K562 (cell line): ENCODE measurements around the gene ATP5MC3. TPM values are rescaled to one million over a fixed set of nuclear protein-coding genes. Genes with fewer than 3 reads are reported as not detected.
A peak's percentile ranks its signal among the peaks of the same experiment; 100 is the strongest.

Source experiments
- DDX20 ChIP-seq: fragments of 450-650 bp; IDR thresholded peaks from 2 replicates; pipeline ENCODE4 v1.6.1; 2016; ENCODE audit warnings: missing genetic modification characterization, low read depth, mild to moderate bottlenecking, missing compliant biosample characterization, moderate library complexity
- EGR1 ChIP-seq: fragments of 450-650 bp; conservative IDR thresholded peaks from 2 replicates; pipeline ENCODE4 v1.6.1; 2017; ENCODE audit warnings: mild to moderate bottlenecking
- HDAC1 ChIP-seq, 2 experiments: fragments of 450-650 bp; IDR thresholded peaks; 2 replicates each; pipeline ENCODE4 v1.6.1; 2016 to 2017; ENCODE audit warnings: inconsistent platforms in 1 of 2, mild to moderate bottlenecking in 1 of 2, moderate library complexity in 1 of 2
- ILK ChIP-seq: fragments of 450-650 bp; IDR thresholded peaks from 2 replicates; pipeline ENCODE4 v1.6.1; 2016; ENCODE audit warnings: missing genetic modification characterization, low read depth, mild to moderate bottlenecking, missing compliant biosample characterization, moderate library complexity, borderline replicate concordance
- LARP7 ChIP-seq: fragments of 450-650 bp; IDR thresholded peaks from 2 replicates; pipeline ENCODE4 v1.6.1; 2016
- NCOA2 ChIP-seq, 2 experiments: fragments of 450-650 bp; IDR thresholded peaks; 2 replicates each; pipeline ENCODE4 v1.6.1; 2018; ENCODE audit warnings: mild to moderate bottlenecking in 2 of 2, moderate library complexity in 1 of 2; ENCODE audit not compliant: partially characterized antibody in 2 of 2
- POU5F1 ChIP-seq: fragments of 150-350 bp; IDR thresholded peaks from 2 replicates; pipeline ENCODE4 v1.6.1; 2014; ENCODE audit warnings: borderline replicate concordance, low read length, low read depth, mild to moderate bottlenecking; ENCODE audit not compliant: partially characterized antibody
- TAL1 ChIP-seq: fragments of 450-650 bp; IDR thresholded peaks from 2 replicates; pipeline ENCODE4 v1.6.1; 2016; ENCODE audit warnings: mild to moderate bottlenecking
- TBL1XR1 ChIP-seq, 2 experiments: IDR thresholded peaks; 2 replicates each; pipeline ENCODE4 v1.6.1; 2012; ENCODE audit warnings: improper control_type of control experiment in 2 of 2, low read length in 2 of 2, mild to moderate bottlenecking in 1 of 2
- ZNF24 ChIP-seq: fragments of 450-650 bp; IDR thresholded peaks from 2 replicates; pipeline ENCODE4 v1.6.1; 2016
- polyA plus RNA-seq, 8 experiments: library from polyadenylated mRNA; depleted of rRNA in 4 of 8; stranded (reverse) in 5 of 8; unstranded in 3 of 8; fragments of >200 nt; fragmentation: Nextera tagmentation in 2 of 8; fragmentation: Illumina TruSeq in 1 of 8; extraction: Ambion mirVana in 2 of 8; extraction: Trizol in 1 of 8; gene quantifications; 2 replicates each; pipeline versions ENCODE4 v1.2.1 to v1.2.3, GENCODE V29; 2011 to 2014; ENCODE audit warnings: inconsistent platforms in 1 of 8, missing spikeins in 1 of 8
- total RNA-seq, 7 experiments: library from RNA; depleted of rRNA in 6 of 7; stranded (reverse); fragments of >200 nt in 6 of 7; fragmentation: Illumina TruSeq in 2 of 7; extraction: Trizol in 2 of 7; gene quantifications; 2 replicates each; pipeline versions ENCODE4 v1.2.1 to v1.2.3, GENCODE V29; 2011 to 2021; ENCODE audit warnings: low replicate concordance in 1 of 7
- TF ChIP-seq, protein P1 (sequence below), 2 experiments: fragments of 450-650 bp; conservative IDR thresholded peaks; 2 replicates each; pipeline ENCODE4 v1.6.1; 2017; ENCODE audit warnings: mild to moderate bottlenecking in 2 of 2, moderate library complexity in 2 of 2
- TF ChIP-seq, protein P2 (sequence below), 2 experiments: fragments of 450-650 bp in 1 of 2; sonication (generic) in 1 of 2; formaldehyde crosslinking in 1 of 2; IDR thresholded peaks in 1 of 2; conservative IDR thresholded peaks in 1 of 2; 2 replicates each; pipeline versions ENCODE4 v1.6.1 to v1.8.1; 2016 to 2023; ENCODE audit warnings: mild to moderate bottlenecking in 2 of 2, moderate library complexity in 2 of 2, inconsistent platforms in 1 of 2, missing genetic modification reagents in 1 of 2
- TF ChIP-seq, protein P3 (sequence below): fragments of 450-650 bp; IDR thresholded peaks from 2 replicates; pipeline ENCODE4 v1.6.1; 2016; ENCODE audit warnings: mild to moderate bottlenecking
- TF ChIP-seq, protein P4 (sequence below): sonication (generic); formaldehyde crosslinking; IDR thresholded peaks from 2 replicates; pipeline ENCODE4 v1.8.0; 2022; ENCODE audit warnings: missing genetic modification reagents, mild to moderate bottlenecking, borderline replicate concordance
- TF ChIP-seq, protein P5 (sequence below): fragments of 250-450 bp; sonication (Bioruptor Pico); IDR thresholded peaks from 2 replicates; pipeline ENCODE4 v1.4.0; 2020; ENCODE audit warnings: mild to moderate bottlenecking, moderate library complexity, borderline replicate concordance

ATP5MC3 gene
- total and polyA plus RNA-seq, 9 of the 15 experiments (the other 6 are each of a cell fraction or from before 2014, with no cell fraction given) = 423 to 2,565 (median 1,012) TPM

DNA sequence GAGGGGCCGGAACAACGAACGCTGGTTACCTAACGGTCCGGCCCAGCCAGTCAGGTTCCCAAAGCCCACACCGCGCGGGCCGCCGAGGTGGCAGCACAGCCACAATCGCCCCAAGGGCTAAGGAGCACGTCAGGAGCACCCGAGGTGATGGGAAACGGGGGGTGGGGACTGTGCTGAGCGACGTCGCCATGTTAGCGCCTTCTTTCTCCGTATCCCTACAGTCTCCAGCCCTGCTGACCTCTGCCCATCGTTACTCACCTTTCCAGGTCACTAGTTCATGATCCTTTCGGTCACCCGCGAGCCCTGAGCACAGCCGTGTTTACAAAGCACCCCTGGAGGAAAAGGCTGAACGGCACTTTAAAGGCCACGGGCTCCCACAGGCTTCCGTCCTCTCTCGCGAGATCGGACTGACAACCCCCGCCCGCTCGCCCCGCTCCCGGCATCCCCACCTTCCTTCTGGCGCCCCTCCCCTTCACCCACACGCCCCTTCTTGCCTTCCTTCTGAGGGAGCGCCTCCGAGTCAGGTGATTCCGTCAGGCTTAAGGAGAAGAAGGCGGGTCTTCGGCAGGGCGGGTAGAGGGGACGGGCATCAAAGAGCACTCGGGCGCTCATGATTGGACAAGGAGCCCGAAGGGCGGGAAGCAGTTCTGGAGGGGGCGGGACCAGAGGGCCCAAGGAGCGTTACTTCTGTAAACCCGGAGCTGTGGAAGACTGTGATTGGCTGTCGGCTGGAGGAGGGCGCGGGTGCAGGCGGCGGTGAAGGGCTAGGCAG is 13.5 kb downstream of the ATP5MC3 start, which contains the start of gene ATF2 (continued):
- TF ChIP-seq TBL1XR1 (IDR thresholded peaks at IDR 0.05; ENCODE audit: low read length in 2 of 2) (no peak), NCOA2 (IDR thresholded peaks at IDR 0.05; ENCODE audit: partially characterized antibody in 2 of 2) (no peak), TAL1 (no peak), POU5F1 (peak; percentile 50), LARP7 (0 out of 2 replicates have a peak, but pooled peaks have one; percentile 66), DDX20 (tag) (no peak), EGR1 (peak; percentile 52; the same call in 1 of the 2 replicates), HDAC1 (IDR thresholded peaks at IDR 0.05) (peak in 1 of 2 experiments; percentile 90; a peak in 2 of 4 replicates), ILK (tag) (no peak), ZNF24 (peak; percentile 62; the same call in 1 of the 2 replicates)
- TF ChIP-seq, protein P1, sequence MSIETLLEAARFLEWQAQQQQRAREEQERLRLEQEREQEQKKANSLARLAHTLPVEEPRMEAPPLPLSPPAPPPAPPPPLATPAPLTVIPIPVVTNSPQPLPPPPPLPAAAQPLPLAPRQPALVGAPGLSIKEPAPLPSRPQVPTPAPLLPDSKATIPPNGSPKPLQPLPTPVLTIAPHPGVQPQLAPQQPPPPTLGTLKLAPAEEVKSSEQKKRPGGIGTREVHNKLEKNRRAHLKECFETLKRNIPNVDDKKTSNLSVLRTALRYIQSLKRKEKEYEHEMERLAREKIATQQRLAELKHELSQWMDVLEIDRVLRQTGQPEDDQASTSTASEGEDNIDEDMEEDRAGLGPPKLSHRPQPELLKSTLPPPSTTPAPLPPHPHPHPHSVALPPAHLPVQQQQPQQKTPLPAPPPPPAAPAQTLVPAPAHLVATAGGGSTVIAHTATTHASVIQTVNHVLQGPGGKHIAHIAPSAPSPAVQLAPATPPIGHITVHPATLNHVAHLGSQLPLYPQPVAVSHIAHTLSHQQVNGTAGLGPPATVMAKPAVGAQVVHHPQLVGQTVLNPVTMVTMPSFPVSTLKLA (conservative IDR thresholded peaks at IDR 0.05) = peak; percentile 84 to 92
- TF ChIP-seq, protein P2, sequence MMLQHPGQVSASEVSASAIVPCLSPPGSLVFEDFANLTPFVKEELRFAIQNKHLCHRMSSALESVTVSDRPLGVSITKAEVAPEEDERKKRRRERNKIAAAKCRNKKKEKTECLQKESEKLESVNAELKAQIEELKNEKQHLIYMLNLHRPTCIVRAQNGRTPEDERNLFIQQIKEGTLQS (IDR thresholded peaks at IDR 0.05) = 0 out of 2 replicates have a peak, but pooled peaks have one; percentile 19
- TF ChIP-seq, protein P2 (CRISPR knock-in tag; conservative IDR thresholded peaks at IDR 0.05) = no peak
- TF ChIP-seq, protein P3, sequence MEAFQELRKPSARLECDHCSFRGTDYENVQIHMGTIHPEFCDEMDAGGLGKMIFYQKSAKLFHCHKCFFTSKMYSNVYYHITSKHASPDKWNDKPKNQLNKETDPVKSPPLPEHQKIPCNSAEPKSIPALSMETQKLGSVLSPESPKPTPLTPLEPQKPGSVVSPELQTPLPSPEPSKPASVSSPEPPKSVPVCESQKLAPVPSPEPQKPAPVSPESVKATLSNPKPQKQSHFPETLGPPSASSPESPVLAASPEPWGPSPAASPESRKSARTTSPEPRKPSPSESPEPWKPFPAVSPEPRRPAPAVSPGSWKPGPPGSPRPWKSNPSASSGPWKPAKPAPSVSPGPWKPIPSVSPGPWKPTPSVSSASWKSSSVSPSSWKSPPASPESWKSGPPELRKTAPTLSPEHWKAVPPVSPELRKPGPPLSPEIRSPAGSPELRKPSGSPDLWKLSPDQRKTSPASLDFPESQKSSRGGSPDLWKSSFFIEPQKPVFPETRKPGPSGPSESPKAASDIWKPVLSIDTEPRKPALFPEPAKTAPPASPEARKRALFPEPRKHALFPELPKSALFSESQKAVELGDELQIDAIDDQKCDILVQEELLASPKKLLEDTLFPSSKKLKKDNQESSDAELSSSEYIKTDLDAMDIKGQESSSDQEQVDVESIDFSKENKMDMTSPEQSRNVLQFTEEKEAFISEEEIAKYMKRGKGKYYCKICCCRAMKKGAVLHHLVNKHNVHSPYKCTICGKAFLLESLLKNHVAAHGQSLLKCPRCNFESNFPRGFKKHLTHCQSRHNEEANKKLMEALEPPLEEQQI = peak; percentile 89
- TF ChIP-seq, protein P4, sequence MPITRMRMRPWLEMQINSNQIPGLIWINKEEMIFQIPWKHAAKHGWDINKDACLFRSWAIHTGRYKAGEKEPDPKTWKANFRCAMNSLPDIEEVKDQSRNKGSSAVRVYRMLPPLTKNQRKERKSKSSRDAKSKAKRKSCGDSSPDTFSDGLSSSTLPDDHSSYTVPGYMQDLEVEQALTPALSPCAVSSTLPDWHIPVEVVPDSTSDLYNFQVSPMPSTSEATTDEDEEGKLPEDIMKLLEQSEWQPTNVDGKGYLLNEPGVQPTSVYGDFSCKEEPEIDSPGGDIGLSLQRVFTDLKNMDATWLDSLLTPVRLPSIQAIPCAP (CRISPR knock-in tag) = no peak; the same call in 1 of the 2 replicates
- TF ChIP-seq, protein P5, sequence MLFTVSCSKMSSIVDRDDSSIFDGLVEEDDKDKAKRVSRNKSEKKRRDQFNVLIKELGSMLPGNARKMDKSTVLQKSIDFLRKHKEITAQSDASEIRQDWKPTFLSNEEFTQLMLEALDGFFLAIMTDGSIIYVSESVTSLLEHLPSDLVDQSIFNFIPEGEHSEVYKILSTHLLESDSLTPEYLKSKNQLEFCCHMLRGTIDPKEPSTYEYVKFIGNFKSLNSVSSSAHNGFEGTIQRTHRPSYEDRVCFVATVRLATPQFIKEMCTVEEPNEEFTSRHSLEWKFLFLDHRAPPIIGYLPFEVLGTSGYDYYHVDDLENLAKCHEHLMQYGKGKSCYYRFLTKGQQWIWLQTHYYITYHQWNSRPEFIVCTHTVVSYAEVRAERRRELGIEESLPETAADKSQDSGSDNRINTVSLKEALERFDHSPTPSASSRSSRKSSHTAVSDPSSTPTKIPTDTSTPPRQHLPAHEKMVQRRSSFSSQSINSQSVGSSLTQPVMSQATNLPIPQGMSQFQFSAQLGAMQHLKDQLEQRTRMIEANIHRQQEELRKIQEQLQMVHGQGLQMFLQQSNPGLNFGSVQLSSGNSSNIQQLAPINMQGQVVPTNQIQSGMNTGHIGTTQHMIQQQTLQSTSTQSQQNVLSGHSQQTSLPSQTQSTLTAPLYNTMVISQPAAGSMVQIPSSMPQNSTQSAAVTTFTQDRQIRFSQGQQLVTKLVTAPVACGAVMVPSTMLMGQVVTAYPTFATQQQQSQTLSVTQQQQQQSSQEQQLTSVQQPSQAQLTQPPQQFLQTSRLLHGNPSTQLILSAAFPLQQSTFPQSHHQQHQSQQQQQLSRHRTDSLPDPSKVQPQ (CRISPR knock-in tag) = no peak
